ENCODE data around the gene ZNF346.

DNA sequence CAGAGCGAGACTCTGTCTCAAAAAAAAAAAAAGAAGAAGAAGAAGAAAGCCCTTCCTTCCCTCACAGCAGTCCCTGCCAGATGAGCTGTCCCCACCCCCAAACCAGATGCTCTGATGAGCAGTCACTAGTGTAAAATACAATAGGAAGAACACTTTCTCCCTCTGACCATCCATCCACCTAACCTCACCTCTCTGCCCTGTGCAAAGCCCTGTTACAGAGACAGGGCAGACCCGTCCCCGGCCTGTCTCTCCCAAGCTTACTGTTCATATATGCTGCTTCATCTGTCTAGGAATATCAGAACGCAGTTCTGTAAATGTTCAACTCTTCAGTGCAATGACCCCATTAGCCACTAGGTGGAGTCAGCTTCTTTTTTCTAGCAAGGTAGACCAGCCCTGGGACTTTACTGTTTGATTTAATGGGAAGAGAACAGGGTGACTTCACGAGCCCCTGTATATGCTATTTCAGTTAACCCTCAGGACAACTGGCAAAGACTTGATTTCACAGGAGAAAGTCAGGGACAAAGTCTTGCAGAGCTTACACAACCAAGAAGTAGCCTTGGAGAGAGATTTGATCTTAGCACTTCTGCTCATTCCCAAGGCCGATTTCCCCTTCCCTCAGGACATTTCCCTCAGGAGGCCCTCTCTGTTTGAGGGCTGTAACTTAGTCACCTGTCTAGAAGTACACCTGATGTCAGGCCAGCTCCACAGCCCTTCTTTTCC, 49.3 kb downstream of the ZNF346 start:
- TF ChIP-seq, protein P1, sequence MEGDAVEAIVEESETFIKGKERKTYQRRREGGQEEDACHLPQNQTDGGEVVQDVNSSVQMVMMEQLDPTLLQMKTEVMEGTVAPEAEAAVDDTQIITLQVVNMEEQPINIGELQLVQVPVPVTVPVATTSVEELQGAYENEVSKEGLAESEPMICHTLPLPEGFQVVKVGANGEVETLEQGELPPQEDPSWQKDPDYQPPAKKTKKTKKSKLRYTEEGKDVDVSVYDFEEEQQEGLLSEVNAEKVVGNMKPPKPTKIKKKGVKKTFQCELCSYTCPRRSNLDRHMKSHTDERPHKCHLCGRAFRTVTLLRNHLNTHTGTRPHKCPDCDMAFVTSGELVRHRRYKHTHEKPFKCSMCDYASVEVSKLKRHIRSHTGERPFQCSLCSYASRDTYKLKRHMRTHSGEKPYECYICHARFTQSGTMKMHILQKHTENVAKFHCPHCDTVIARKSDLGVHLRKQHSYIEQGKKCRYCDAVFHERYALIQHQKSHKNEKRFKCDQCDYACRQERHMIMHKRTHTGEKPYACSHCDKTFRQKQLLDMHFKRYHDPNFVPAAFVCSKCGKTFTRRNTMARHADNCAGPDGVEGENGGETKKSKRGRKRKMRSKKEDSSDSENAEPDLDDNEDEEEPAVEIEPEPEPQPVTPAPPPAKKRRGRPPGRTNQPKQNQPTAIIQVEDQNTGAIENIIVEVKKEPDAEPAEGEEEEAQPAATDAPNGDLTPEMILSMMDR (IDR thresholded peaks at IDR 0.05) = peak; percentile 91
- TF ChIP-seq ZFX (IDR thresholded peaks at IDR 0.05; ENCODE audit: borderline replicate concordance) = no peak
